Fibroblast of villous mesenchyme (primary cell): ENCODE measurements around the gene LDLR. TPM values are rescaled to one million over a fixed set of nuclear protein-coding genes. Genes with fewer than 3 reads are reported as not detected.

Experiments used
- DNase-seq: peaks from one replicate; pipeline ENCODE4 v3.0.0-alpha.2; 2010; ENCODE audit warnings: low read depth
- H3K4me3 ChIP-seq: 2 replicates; pipeline ENCODE4 v1.5.1; 2011; ENCODE audit warnings: low read depth, mild to moderate bottlenecking, low read length
- CTCF ChIP-seq: IDR thresholded peaks from 2 replicates; pipeline ENCODE4 v1.5.1; 2012; ENCODE audit warnings: low read depth, mild to moderate bottlenecking, low read length; ENCODE audit not compliant: insufficient read depth
- total RNA-seq: library from RNA; depleted of rRNA; stranded (reverse); fragments of >200 nt; gene quantifications from 2 replicates; pipeline ENCODE4 v1.2.3, GENCODE V29; 2012

The LDLR gene
- total RNA-seq: 392 and 421 TPM in 2 replicates

GRCh38 chr19:11089254-11090013 is at the start of gene LDLR:
LDLR (plus strand) TSS chr19:11089463; CDS start chr19:11089549, 86 bp downstream.
- no peak for TF ChIP-seq CTCF
- H3K4me3 ChIP-seq: peak within 1 kb of the TSS; percentile 75
- peak; percentile 97 for DNase-seq

- no peak for TF ChIP-seq CTCF
- no peak overlapping the region for H3K4me3 ChIP-seq
- DNase-seq: no peak
These were observed 48.1 kb upstream of the LDLR start for GRCh38 chr19:11041194-11041593.

GRCh38 chr19:11041966-11042627 is 47.2 kb upstream of the LDLR start:
- no peak for TF ChIP-seq CTCF
- no peak for DNase-seq
- H3K4me3 ChIP-seq: no peak overlapping the region

- DNase-seq: peak; percentile 78
- no peak for TF ChIP-seq CTCF
- H3K4me3 ChIP-seq: no peak overlapping the region
These were observed 44.8 kb upstream of the LDLR start for GRCh38 chr19:11044431-11044830.

- no peak overlapping the region for H3K4me3 ChIP-seq
- TF ChIP-seq CTCF: no peak
- DNase-seq: no peak
These were observed 43.7 kb upstream of the LDLR start for GRCh38 chr19:11045536-11045935.

- DNase-seq: no peak
- no peak overlapping the region for H3K4me3 ChIP-seq
- TF ChIP-seq CTCF: no peak
These were observed 42.5 kb upstream of the LDLR start for GRCh38 chr19:11046605-11047354.
